Right cardiac atrium (tissue), 5 donors: ENCODE results near the gene ACOT9. TPM values are rescaled to one million over a fixed set of nuclear protein-coding genes. Genes with fewer than 3 reads are reported as not detected.
"Not testable (repeated sequence)": the region's sequence is repeated elsewhere in the genome, so short reads cannot be mapped to it uniquely, and the experiment has no call there.

Experiments used
- ATAC-seq, 2 donors: fragments of 200-7000 bp; cut with Tn5 transposase; one replicate each; pipeline versions ENCODE4 v1.8.0 to v1.9.1; 2020; ENCODE audit warnings: moderate library complexity in 2 of 2, mild to moderate bottlenecking in 1 of 2
- DNase-seq, 3 donors: peaks; one replicate each; pipeline ENCODE4 v3.0.0-alpha.2; 2020
- H3K27ac ChIP-seq: one replicate; pipeline ENCODE4 v1.5.1; 2013; ENCODE audit warnings: mild to moderate bottlenecking, low read length, control low read depth, moderate library complexity
- H3K27me3 ChIP-seq: one replicate; pipeline ENCODE4 v1.6.1; 2013; ENCODE audit not compliant: control insufficient read depth, insufficient read depth
- H3K4me1 ChIP-seq: one replicate; pipeline ENCODE4 v1.6.1; 2013; ENCODE audit warnings: low read length; ENCODE audit not compliant: control insufficient read depth, insufficient read depth
- H3K4me3 ChIP-seq: one replicate; pipeline ENCODE4 v1.5.1; 2013; ENCODE audit warnings: low read length, control low read depth
- H3K9me3 ChIP-seq: one replicate; pipeline ENCODE4 v1.6.1; 2013; ENCODE audit warnings: low read length; ENCODE audit not compliant: control insufficient read depth
- WGBS: extraction: QIAGEN DNeasy Blood & Tissue Kit; methylation state at CpG from one replicate; pipeline ENCODE4 v1.1.7; 2013; 5-methylcytosine and 5-hydroxymethylcytosine counted together
- intact Hi-C, 4 donors: fragments of 100-400 bp; cut with DNase I; formaldehyde crosslinking; loops; one replicate each; pipeline versions ENCODE4 v1.11.0 to v1.14.0; 2022 to 2023
- polyA plus RNA-seq: library from polyadenylated mRNA; stranded (reverse); fragments of 200-250 nt; gene quantifications from one replicate; pipeline ENCODE4 v1.2.3, GENCODE V29; 2013
- total RNA-seq, 4 donors: library from RNA; stranded (reverse); fragmentation: NEBNext Ultra II Directional; extraction: Animal tissue kit (Norgen Biotek cat#: 25700); gene quantifications; one replicate each; pipeline ENCODE4 v1.2.1, GENCODE V29; 2021
- donor health status: healthy with polysubstance abuse.
- donor health status: DM: no; HTN: yes; CAD: no.
- donor health status: DM: no; HTN: no; CAD: no.
- donor health status: DM: no; HTN: yes; CAD: no; lungs with severe emphysema.
- donor health status: DM: yes; HTN: yes; CAD: no.

The ACOT9 gene
- total and polyA plus RNA-seq, 5 donors: 33.5 to 50.2 (median 39.1) TPM

DNA sequence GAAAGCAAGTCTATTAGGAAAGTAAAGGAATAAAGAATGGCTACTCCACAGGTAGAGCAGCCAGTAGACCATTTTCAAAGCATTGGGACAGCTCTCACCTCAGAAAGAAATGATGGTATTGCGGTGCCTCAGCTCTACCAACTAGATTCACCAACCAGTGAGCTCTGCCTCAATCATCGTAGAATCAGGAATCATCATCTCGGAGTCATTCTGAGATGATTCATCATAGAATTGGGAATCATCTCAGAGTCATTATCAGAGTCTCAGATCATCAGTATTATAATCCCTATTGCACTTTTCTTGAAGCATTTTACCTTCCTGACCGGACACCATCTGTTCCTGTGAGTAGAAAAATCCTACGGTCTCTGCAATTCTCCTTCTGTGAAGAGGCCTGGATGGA, 22.4 kb upstream of the ACOT9 start:
- Histone ChIP-seq H3K9me3 (no peaks in the 10 kb centered on the region), H3K4me3 (no peak overlapping the region), H3K27me3 (no peaks in the 10 kb centered on the region), H3K27ac (no peak overlapping the region), H3K4me1 (no peaks in the 10 kb centered on the region)
- 73% methylated on average over 5 of the region's 5 CpGs for WGBS
- intact Hi-C loops: loop anchor here in 1 of 4 donors (10.0 kb wide), 1 partner anchor 421 kb away; no protein-coding TSS in a partner anchor
- ATAC-seq: no peak
- DNase-seq: no peak

DNA sequence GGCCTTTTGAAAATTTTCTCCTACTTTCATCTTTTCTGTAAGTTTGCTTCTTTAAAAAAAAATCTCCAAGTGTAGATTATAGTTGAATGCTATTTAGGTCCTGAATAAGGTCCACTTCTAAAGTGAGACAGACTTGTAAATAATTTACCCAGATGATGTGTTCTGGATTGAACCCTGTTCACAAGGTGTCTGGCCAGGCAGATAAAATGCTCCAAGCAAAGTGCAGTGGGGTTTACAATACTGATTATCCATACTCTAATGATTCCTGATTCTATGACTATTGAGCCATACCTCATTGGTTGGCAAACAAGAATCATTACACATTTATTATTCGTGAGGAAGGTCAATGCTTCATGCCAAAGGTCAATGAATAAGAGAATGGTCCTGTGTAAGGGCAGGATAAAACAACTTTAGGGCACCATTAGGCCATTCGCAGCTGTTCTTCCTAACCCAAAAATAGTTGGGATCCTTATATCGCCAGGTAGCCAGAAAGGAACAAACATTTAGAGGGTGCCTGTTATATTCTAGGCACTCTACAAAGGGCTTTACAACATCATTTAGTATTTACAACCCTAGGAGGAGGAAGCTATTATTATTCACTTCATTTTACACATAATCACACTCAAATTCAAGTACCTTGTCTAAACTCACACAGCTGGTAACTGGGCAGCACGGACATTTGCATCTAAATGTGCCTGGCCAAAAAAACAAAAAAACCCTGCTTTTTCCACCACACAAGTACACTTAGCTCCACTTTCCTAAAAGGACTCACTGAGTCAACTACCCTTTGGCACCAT, 21.3 kb upstream of the ACOT9 start:
- no peak for DNase-seq
- Histone ChIP-seq H3K27ac (no peak overlapping the region), H3K9me3 (no peaks in the 10 kb centered on the region), H3K4me1 (no peaks in the 10 kb centered on the region), H3K27me3 (no peaks in the 10 kb centered on the region), H3K4me3 (no peak overlapping the region)
- ATAC-seq: no peak
- intact Hi-C loops: loop anchor here in 1 of 4 donors (10.0 kb wide), 1 partner anchor 420 kb away; no protein-coding TSS in a partner anchor
- 79% methylated on average over 4 of the region's 4 CpGs for WGBS

DNA sequence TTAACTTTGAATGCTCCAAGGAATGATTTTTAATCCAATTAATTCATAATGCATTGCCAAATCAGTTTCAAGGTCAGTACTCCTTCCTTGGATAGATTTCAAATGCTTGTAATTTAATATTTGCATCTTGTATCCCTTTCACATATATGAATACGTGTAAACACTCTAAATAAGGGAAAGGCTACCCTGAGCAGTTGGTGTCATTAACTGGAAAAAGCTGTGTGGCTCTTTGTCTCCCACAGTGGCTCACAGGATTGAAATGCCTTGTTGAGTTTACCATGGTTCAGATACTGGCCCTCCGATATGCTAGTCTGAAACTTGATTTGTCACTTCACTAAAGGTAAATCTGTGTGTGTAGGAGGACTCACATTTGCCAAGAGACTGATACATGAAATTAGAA, 16.7 kb upstream of the ACOT9 start:
- no peak for DNase-seq
- Histone ChIP-seq H3K9me3 (no peaks in the 10 kb centered on the region), H3K27me3 (no peaks in the 10 kb centered on the region), H3K27ac (no peak overlapping the region), H3K4me3 (no peak overlapping the region), H3K4me1 (no peaks in the 10 kb centered on the region)
- no peak for ATAC-seq
- 81% methylated on average over 2 of the region's 2 CpGs for WGBS
- intact Hi-C loops: loop anchor here in 2 of 4 donors (10.0 kb wide), 2 partner anchors 145 to 415 kb away; partner anchors contain the start of genes APOO (in 1 of the 2) and CXorf58 (in 1 of the 2)

DNA sequence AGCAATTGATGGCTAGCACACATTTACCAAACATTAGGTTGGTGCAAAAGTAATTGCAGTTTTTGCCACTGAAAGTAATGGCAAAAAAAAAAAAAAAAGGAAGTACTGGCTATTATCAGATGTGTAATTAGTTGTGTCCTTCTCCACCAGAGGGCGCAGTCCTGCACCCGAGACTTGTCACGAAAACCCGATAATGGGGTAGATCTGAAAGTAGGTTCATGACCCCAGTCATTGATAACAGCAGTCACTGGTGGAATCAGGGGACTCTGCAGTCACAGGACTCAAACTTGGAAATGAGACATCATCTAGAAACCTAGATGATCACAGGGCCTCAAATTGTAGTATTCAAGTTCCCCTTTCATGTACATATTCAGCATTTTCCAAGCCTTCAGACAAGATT, 13.1 kb upstream of the ACOT9 start:
- no peaks in the 10 kb centered on the region for H3K4me1 ChIP-seq
- no peak overlapping the region for H3K27ac ChIP-seq
- WGBS: 1% methylated on average over 4 of the region's 4 CpGs
- H3K27me3 ChIP-seq: no peaks in the 10 kb centered on the region
- intact Hi-C loops: loop anchor here in 1 of 4 donors (10.0 kb wide), 1 partner anchor 149 kb away; the partner anchor contains the start of genes APOO and CXorf58
- H3K9me3 ChIP-seq: no peaks in the 10 kb centered on the region
- DNase-seq (peak in 2 of 3 donors; percentile 60 to 78), ATAC-seq (no peak)
- no peak overlapping the region for H3K4me3 ChIP-seq

DNA sequence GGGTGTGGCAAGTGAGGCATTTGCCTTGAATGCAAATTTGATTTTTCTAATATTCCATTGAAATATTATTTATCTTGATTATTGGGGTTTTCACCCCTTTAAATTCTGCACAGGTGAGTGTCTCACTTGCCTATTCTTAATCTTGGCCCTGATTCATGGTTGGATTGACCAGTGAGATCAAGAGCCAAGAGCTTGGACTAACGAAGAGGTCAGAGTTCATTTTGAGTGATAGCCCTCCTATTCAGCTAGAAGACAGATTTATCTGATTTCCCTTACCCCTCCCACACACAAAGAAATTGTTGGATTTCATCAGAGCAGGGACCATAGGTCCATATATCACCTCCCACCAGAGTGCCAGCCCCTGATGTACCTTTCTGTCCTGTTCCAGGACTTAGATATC, 11.6 kb upstream of the ACOT9 start:
- no peak for ATAC-seq
- 81% methylated on average over 1 of the region's 1 CpG for WGBS

DNA sequence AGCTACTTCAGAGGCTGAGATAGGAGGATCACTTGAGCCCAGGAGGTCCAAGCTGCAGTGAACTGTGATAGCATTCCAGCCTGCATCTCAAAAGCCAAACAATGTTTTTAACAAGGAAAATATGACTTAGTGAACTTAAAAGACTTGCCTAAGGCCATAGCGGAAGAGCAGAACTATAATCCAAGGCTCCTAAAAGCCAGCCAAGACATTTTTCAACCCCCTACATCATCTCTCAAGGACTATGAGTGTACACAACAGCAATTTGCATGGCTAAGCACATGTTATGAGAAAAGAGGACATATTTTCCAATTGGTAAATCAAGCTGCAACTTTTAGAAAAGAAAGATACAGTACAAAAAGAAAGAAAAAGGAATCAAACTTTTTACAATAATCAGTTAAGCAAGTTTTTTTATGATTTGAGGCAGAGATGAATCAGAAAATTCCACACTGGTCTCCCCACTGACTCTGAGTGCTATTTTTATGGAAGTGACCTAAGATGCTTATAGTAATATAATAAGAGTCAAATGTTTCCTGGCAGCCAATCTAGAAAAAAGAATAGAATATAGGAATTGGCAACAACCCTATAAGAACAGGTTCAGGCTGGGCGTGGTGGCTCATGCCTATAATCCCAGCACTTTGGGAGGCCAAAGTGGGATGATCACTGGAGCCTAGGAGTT, 9.8 kb upstream of the ACOT9 start:
- DNase-seq (no peak), ATAC-seq (no peak)
- Histone ChIP-seq H3K27ac (no peak overlapping the region), H3K4me1 (no peaks in the 10 kb centered on the region), H3K9me3 (no peaks in the 10 kb centered on the region), H3K27me3 (no peaks in the 10 kb centered on the region), H3K4me3 (no peak overlapping the region)
- intact Hi-C loops: loop anchor here in 1 of 4 donors (10.0 kb wide), 1 partner anchor 152 kb away; the partner anchor contains the start of genes APOO and CXorf58
- 67% methylated on average over 2 of the region's 2 CpGs for WGBS

More for the DNA sequence above, 11.6 kb upstream of the ACOT9 start:
- H3K4me3 ChIP-seq: no peak overlapping the region
- H3K9me3 ChIP-seq: no peaks in the 10 kb centered on the region
- no peak overlapping the region for H3K27ac ChIP-seq
- H3K4me1 ChIP-seq: no peaks in the 10 kb centered on the region
- no peak for DNase-seq
- intact Hi-C loops: loop anchor here in 1 of 4 donors (10.0 kb wide), 1 partner anchor 150 kb away; the partner anchor contains the start of genes APOO and CXorf58
- no peaks in the 10 kb centered on the region for H3K27me3 ChIP-seq

DNA sequence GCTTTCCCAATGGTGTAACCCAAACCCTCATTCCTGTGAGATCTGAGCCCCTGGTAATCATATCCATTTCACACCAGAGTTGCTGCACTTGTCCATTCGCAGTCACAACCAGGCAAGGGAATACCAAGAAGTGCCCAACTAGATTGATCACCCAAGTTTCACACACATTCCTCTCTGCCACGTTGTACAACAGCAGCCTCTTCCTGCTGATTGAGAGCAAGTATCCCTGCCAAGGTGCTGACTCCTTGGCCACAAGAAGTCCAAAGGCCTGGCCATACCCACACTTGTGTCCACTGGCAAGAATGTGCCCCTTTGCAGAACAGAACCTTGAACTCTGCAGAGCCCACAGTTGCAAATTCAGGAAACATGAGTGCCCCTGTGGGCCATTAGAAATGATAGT, 6.5 kb upstream of the ACOT9 start:
- no peak overlapping the region for H3K4me3 ChIP-seq
- intact Hi-C loops: loop anchor here in 1 of 4 donors (10.0 kb wide), 1 partner anchor 155 kb away; the partner anchor contains the start of genes APOO and CXorf58
- no peaks in the 10 kb centered on the region for H3K9me3 ChIP-seq
- H3K4me1 ChIP-seq: no peaks in the 10 kb centered on the region
- H3K27ac ChIP-seq: no peak overlapping the region
- ATAC-seq (no peak), DNase-seq (no peak)
- no peaks in the 10 kb centered on the region for H3K27me3 ChIP-seq
- whole genome bisulfite sequencing: 63% methylated on average over 2 of the region's 2 CpGs

DNA sequence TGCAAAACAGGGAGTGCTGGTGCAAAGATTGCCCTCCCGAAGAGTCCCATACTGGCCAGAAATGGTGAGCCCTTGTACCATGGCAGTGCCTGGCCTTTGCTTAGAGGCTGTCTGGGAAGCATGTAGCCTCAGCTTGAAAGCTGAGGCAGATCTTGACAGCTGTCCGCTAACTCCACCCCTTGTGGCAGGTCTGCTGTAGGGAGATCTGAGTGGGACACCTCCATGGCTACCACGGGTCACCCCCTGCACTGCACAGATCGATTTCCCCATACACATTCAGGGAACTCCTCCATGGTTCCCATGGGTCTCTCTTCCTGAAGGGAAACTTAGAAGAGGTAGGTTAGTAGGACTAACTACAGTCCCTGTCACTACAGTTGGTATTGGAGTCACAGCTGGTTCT, 6.1 kb upstream of the ACOT9 start:
- ATAC-seq: no peak
- 80% methylated on average over 4 of the region's 4 CpGs for WGBS
- H3K4me1 ChIP-seq: no peaks in the 10 kb centered on the region

DNA sequence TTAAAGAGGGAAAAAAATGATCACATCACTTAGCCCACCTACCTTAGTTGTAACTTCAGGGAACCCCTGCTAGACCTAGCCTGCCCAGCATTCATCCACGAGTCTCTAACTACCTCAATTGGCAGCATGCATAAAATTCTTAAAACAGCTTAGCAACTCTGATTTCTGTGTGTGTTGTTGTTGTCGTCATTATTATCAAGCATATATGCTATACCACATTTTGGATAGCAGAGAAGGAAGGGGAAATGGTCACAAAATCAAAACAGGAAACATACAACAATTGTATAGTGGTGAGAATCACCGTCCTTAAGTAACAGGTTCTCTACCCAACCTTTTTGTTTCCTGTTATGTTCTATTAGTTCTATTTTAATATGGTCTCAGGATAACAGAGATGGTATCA, 2.7 kb upstream of the ACOT9 start:
- Histone ChIP-seq H3K4me1 (no peaks in the 10 kb centered on the region), H3K27ac (no peak overlapping the region), H3K9me3 (no peaks in the 10 kb centered on the region), H3K27me3 (no peaks in the 10 kb centered on the region), H3K4me3 (no peak overlapping the region)
- 43% methylated on average over 3 of the region's 3 CpGs for WGBS
- intact Hi-C loops: loop anchor here in 1 of 4 donors (10.0 kb wide), 1 partner anchor 159 kb away; the partner anchor contains the start of genes APOO and CXorf58
- ATAC-seq (no peak), DNase-seq (no peak)

More for the DNA sequence above, 6.1 kb upstream of the ACOT9 start:
- no peak for DNase-seq
- intact Hi-C loops: loop anchor here in 1 of 4 donors (10.0 kb wide), 1 partner anchor 156 kb away; the partner anchor contains the start of genes APOO and CXorf58
- Histone ChIP-seq H3K27me3 (no peaks in the 10 kb centered on the region), H3K27ac (no peak overlapping the region), H3K4me3 (no peak overlapping the region), H3K9me3 (no peaks in the 10 kb centered on the region)

DNA sequence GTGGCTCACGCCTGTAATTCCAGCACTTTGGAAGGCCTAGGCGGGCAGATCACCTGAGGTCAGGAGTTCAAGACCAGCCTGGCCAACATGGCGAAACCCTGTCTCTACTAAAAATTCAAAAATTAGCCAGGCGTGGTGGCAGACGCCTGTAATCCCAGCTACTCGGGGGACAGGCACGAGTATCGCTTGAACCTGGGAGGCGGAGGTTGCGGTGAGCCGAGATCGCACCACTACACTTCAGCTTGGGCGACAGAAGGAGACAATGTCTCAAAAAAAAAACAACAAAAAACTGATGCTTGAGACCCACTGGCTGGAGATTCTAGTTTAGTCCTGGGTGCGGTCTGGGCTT, 521 bp upstream of the ACOT9 start:
- not testable (repeated sequence) for H3K4me3 ChIP-seq, H3K9me3 ChIP-seq, H3K4me1 ChIP-seq, DNase-seq, ATAC-seq, H3K27me3 ChIP-seq
- peak overlapping the region; percentile 71 for H3K27ac ChIP-seq
- intact Hi-C loops: loop anchor here in 1 of 4 donors (10.0 kb wide), 1 partner anchor 161 kb away; the partner anchor contains the start of genes APOO and CXorf58
- 64% methylated on average over 14 of the region's 14 CpGs for WGBS
